NCI-H146 treated with DMSO at 0.1 percent for 48 hours (cell line): Measurements from ENCODE around the gene RAB38.

Source experiments
- DNase-seq: peaks from one replicate; lab custom pipeline; 2025; ENCODE audit not compliant: unreplicated experiment; lab: John Stamatoyannopoulos, UW

Gene RAB38

DNA sequence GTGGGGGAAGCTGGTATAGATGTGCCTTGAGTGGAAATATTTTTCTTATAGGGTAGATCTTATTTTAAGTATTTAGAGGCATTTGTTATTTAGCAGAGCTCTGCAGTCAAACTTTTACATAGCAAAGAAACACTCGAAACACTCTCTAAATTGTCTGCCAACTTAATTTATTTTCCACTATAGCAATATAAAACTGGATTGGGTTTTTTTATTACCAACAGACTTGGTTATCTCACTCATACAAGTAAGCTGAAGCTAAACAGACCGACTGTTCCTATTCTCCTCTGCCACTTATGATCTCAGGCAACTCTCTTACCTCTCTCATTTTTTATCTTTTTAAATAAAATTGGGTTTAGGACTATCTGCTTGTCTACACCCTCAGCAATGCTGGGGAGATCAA is 4.6 kb downstream of the RAB38 start:
- no peak for DNase-seq

- DNase-seq = no peak
Observed at GRCh38 chr11:88169881-88170280, 5.4 kb downstream of the RAB38 start.

DNA sequence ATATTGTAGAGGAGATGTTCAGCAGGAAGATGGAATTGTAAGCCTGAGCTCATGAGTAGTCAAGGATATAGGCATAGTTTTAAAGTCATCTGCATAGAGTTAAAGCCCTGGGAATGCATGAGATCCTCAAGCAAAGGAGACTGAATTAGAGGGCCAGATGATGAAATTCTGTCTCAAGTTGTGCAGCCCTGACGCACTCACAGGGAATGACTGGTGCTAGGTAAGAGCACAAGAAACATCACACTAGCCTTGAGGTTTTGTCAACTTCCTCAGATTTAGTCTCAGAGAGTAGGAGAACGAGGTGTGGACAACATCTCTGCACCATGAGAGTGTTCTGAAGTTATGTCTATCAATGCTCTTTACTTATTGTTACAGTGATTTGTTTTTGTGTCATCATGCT is 5.8 kb downstream of the RAB38 start:
- DNase-seq = no peak

DNA sequence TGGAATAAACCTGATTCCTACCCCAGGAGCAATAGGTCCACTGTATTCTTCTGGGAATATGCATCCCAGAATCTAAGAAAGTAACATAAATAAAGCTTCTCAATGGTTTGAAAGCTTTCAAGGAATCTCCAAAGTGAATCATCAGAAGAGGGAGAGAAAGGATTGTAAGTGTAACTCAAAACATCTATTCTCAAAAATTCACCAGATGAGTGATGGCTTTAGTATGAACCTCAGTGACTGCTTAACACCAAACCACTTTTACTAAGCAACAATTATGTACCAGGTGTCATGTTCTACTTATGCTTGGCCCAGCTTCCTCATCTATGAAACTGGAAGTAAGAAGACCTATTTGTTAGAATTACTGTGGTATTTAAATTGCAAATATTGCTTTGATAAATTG is 7.4 kb downstream of the RAB38 start:
- no peak for DNase-seq

DNA sequence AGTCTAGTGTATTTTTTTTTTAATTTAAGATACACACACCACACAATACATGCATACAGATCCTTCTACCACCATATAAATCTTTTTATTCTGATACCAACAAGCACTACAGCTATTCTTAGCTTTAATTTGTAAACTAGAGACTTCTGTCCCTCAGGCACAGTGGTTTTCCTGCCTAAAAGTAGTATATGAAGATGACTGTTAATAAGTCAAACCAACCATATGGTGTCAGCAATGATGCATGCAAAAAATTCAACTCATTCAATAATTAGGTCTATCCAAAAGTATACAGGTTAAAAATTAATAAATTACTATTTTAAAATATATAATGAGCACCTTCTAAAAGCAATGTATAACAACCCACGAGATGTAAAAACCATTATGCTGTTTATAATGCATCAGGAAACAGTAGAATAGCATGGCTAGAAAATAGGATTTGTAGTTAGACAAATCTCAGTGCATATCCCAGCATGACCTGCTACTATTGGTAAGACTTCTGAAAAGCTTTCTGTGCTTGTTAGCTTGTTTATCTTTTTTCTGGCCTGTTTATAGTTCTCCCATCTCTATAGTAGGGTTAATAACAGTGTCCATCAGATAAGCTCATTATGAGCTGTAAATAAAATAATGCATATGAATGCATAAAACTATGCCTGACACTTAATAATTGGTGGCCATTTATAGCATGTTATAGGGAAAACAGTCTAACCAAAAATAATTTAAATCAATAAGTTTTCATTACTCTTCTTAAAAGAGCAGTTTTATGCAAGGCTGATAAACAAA is 10.2 kb downstream of the RAB38 start:
- DNase-seq = no peak

DNA sequence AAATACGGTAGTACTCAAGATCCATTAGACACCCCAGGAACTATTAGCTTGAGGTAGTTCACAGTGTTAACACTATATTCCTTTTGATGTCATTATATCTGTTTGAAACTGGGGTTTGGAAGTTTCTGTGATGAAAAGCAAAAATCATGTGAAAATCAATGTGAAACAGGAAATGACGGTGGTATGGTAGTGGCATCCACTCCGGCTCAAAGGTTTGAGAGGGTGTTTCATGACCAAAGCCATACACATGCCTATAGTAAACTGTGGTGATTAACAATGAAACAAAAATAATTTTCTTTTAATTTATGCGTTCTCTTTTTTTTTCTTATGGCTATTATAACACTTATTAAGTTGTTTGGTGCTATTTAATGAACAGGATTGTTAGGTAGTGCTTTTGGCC is 10.9 kb downstream of the RAB38 start:
- no peak for DNase-seq

DNA sequence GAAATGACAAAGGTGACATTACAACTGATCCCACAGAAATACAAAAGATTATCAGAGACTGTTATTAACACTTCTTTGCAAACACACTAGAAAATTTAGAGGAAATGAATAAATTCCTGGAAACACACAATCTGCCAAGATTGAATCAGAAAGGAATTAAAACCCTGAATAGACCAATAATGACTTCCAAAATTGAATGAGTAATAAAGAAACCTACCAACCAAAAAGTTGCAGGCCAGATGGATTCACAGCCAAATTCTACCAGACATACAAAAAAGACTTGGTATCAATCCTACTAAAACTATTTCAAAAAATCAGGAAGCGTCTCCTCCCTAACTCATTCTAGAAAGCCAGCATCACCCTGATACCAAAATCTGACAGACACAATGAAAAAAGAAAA is 17.2 kb downstream of the RAB38 start:
- no peak for DNase-seq

DNA sequence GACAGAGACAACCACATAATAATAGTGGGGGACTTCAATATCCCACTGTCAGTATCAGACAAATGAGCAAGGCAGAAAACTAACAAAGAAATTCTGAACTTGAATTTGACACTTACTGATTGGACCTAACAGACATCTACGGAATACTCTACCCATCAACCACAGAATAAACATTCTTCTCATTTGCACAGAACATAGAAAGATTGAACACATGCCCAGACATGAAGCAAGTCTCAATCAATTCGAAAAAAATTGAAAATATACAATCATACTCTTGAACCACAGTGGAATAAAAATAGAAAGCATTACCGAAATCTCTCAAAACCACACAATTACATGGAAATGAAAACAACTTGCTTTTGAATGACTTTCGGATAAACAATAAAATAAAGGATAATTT is 17.9 kb downstream of the RAB38 start:
- no peak for DNase-seq

DNA sequence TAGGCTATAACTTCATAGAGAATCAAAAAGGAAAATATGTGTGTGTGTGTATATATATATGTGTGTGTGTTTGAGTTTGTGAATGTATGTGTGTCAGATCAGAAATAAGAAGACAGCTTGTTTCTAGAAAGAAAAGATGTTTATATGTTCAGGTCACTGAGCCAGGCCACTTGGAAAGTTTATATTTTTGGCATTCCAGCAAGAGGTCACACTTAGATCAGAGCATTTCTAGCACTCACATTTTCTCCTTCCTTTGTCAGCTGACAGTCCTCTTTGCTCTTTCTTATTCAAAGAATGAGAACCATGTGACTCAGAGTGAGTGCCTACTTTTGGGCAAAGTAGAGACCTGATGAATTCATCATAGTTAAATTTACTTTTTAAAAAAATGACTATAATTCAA is 22.9 kb downstream of the RAB38 start:
- DNase-seq = no peak

- DNase-seq = no peak
Observed at GRCh38 chr11:88151709-88152265, 23.5 kb downstream of the RAB38 start.

DNA sequence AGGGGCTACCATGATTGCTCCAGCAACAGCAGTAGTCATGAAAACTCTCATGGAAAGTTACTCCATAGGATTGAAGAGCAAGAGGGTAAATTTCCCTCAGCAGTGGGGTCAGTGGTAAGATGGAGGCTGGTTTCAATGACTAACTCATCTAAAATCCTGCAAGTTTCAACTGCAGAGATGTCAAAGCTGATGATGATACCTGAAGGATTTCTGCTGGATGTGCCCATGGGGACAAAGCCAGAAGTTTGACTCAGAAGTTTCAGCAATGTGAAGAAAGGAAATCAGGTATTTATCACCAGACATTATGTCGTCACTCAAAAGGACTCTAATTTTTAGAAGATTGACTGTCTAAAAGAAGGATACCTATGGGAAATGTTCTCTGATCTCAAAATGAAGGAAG is 29.1 kb downstream of the RAB38 start:
- no peak for DNase-seq

- DNase-seq = no peak
Observed at GRCh38 chr11:88139865-88140264, 35.4 kb downstream of the RAB38 start.

- DNase-seq = no peak
Observed at GRCh38 chr11:88131764-88132470, 43.3 kb downstream of the RAB38 start.

GRCh38 chr11:88122956-88123355 is 52.3 kb downstream of the RAB38 start:
- DNase-seq = no peak

- no peak for DNase-seq
Observed at GRCh38 chr11:88119561-88119960, 55.7 kb downstream of the RAB38 start.

DNA sequence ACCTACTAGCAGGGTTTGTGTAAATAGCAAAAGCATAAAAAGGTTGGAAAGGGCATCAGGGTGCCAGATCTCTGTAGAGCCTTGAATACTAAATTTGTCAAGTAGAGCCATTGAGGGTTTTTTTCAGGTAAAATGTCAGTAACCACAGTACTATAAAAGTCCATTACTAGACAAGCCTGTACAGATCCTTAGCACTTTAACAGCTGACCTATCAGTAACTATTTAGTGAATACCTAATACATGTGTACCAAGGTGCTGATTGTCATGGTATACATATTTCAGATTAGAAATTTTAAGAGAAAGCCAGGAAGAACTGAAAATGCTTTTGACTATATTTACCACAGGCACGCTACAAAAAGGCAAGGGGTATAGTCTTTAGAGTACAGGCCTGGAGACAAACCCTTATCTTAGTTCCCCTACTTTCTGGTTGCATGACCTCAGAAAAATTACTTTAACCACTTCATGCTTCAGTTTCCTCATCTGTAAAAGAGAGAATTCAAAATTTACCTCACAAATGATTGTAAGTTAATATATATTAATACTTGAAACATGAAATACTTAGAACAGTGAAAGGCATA is 57.9 kb downstream of the RAB38 start:
- no peak for DNase-seq

DNA sequence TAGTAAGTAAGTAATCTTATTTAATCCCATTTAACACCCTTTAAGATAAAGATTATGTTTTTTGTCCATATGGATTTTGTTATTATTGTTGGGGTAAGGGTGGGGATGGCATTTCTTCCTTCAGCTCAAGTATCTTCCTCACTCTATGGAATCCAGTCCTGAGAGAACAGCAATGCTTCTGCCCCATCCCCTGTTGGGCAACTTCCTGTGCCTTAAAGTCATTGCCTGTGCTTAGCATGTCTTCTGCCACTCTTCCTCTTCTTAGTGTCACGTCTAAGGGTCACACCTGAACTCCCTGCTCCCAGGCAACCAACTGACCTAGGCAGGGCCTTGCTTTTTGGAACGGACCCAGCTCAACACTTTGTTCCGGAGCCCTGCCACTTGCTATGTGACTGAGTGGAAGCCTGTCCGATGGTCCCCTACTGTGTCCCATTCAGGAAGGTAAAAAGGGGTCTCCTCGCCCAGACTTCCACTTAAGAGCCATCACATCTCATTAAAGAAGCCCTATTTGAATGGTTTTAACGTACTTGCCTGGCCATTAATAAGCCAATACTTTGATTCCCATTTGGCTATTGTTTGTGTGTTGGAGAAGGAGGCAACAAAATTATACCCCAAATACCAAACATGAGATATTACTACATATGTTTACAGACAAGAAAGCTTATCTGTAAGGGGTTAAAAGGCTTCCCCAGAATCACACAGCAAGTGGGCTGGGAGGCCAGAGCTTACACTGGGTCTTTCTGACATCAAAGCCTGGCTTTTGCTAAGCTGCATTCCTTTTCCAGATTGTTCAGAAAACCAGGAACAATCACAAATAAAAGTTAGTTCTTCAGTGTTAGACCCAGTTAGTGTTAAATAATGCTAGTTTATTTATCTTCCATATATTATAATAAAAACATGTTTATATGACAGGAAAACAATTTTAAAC is 59.2 kb downstream of the RAB38 start:
- no peak for DNase-seq

DNA sequence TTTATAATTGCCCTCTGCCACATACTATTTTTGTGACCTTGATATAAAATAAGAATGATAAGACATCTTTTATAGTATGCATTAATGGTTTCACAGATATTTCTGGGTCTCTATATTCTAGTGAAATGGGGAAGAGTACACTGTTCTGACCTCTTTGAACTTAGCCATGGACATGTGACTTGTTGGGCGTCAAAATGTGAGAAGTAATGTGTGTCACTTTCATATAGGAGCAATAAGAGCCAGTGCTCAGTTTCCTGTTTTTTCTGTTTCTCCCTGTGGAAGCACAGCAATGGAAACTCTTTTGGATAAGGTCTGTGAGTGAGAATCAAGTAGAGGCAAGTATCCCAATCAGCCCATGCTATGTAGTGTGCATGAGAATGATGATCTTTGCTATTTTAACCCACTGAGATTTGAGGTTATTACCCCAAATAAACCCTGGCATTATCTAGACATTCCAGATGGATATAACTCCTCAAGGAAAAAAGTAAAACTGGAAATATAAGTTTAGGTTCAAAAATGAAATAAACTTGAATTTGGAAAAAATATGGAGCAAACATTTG is 60.7 kb downstream of the RAB38 start:
- DNase-seq = no peak

GRCh38 chr11:88106666-88107065 is 68.6 kb downstream of the RAB38 start:
- DNase-seq = no peak

GRCh38 chr11:88105951-88106350 is 69.3 kb downstream of the RAB38 start:
- no peak for DNase-seq

DNA sequence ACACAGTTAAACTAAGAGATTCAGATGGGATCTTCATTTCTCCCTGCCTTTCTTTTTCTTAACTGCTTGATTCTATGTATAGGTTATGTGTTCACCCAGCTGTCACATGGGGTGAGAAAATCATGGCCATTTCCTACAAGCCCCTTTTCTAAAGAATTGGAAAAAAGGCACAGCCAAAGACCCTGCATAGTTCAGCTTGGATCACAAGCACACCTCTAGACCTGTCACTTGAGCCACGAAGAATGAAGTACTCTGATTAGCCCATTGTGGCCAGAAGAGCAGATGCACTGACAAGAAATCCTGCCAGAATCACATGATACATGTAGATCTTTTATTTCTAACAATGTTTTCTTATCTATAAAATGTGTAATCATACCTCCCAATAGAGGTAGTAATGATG is 69.7 kb downstream of the RAB38 start:
- no peak for DNase-seq
